HEK293T (cell line): ENCODE data around the gene RGL1.

ENCODE experiments used
- CTCF ChIA-PET: fragments of 350-600 bp; formaldehyde crosslinking; extraction: SDS; loops from one replicate; lab custom pipeline; 2021; ENCODE audit warnings: antibody characterized with exemption, inconsistent platforms; lab: Yijun Ruan, JAX
- POLR2A ChIA-PET: fragments of 350-600 bp; formaldehyde crosslinking; extraction: SDS; loops from one replicate; lab custom pipeline; 2020; ENCODE audit warnings: antibody characterized with exemption, inconsistent platforms; lab: Yijun Ruan, JAX
- DNase-seq: peaks from one replicate; pipeline ENCODE4 v3.0.0; 2012; ENCODE audit warnings: mixed read lengths; ENCODE audit errors: extremely low spot score
- ARNT ChIP-seq: fragments of 450-650 bp; IDR thresholded peaks from 2 replicates; pipeline ENCODE4 v1.6.1; 2017; ENCODE audit warnings: mild to moderate bottlenecking
- BHLHE40 ChIP-seq: fragments of 450-650 bp; IDR thresholded peaks from 2 replicates; pipeline ENCODE4 v1.6.1; 2016; ENCODE audit warnings: mild to moderate bottlenecking, moderate library complexity, borderline replicate concordance
- CTBP1 ChIP-seq: fragments of 450-650 bp; IDR thresholded peaks from 2 replicates; pipeline ENCODE4 v1.6.1; 2016; ENCODE audit warnings: borderline replicate concordance
- ELF4 ChIP-seq: fragments of 450-650 bp; IDR thresholded peaks from 2 replicates; pipeline ENCODE4 v1.6.1; 2017; ENCODE audit warnings: antibody characterized with exemption
- FOXA1 ChIP-seq: fragments of 450-650 bp; IDR thresholded peaks from 2 replicates; pipeline ENCODE4 v1.6.1; 2016; ENCODE audit warnings: mild to moderate bottlenecking
- FOXK2 ChIP-seq: fragments of 450-650 bp; IDR thresholded peaks from 2 replicates; pipeline ENCODE4 v1.6.1; 2016; ENCODE audit warnings: mild to moderate bottlenecking
- FOXM1 ChIP-seq: fragments of 450-650 bp; IDR thresholded peaks from 2 replicates; pipeline ENCODE4 v1.6.1; 2017; ENCODE audit warnings: mild to moderate bottlenecking, borderline replicate concordance
- HDGF ChIP-seq: fragments of 450-650 bp; IDR thresholded peaks from 2 replicates; pipeline ENCODE4 v1.6.1; 2017; ENCODE audit warnings: antibody characterized with exemption, borderline replicate concordance
- L3MBTL2 ChIP-seq: fragments of 450-650 bp; conservative IDR thresholded peaks from 2 replicates; pipeline ENCODE4 v1.6.1; 2016; ENCODE audit warnings: mild to moderate bottlenecking
- LEF1 ChIP-seq: fragments of 450-650 bp; IDR thresholded peaks from 2 replicates; pipeline ENCODE4 v1.6.1; 2017; ENCODE audit warnings: mild to moderate bottlenecking, borderline replicate concordance
- NFRKB ChIP-seq: fragments of 450-650 bp; IDR thresholded peaks from 2 replicates; pipeline ENCODE4 v1.6.1; 2016; ENCODE audit warnings: mild to moderate bottlenecking, moderate library complexity
- SP1 ChIP-seq: fragments of 450-650 bp; IDR thresholded peaks from 2 replicates; pipeline ENCODE4 v1.6.1; 2017
- SUZ12 ChIP-seq: fragments of 450-650 bp; IDR thresholded peaks from 2 replicates; pipeline ENCODE4 v1.6.1; 2016; ENCODE audit warnings: mild to moderate bottlenecking
- TARDBP ChIP-seq: fragments of 450-650 bp; IDR thresholded peaks from 2 replicates; pipeline ENCODE4 v1.6.1; 2016
- ZNF384 ChIP-seq: fragments of 450-650 bp; IDR thresholded peaks from 2 replicates; pipeline ENCODE4 v1.6.1; 2016
- TF ChIP-seq, protein P1 (sequence below): fragments of 450-650 bp; IDR thresholded peaks from 2 replicates; pipeline ENCODE4 v1.6.1; 2016

The RGL1 gene

DNA sequence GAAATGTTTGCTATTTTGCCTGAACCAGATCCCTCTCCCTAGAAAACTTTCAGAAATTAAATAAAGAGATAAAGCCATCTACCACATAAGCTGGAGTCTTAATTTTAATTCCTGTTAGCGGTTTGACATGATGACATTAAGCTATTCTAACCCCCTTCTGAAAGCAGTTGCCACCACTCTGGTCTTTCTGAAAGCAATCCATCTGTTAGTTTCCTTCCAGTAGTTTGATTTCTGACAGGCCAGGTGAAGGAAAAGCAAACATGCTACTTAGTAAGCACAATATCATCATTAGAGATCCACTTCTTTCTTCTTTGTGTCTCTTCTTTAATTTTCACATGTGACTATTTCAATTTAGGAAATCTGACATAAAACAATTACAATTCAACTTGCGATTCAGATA lies 39.9 kb downstream of the RGL1 start:
- no peak for DNase-seq

DNA sequence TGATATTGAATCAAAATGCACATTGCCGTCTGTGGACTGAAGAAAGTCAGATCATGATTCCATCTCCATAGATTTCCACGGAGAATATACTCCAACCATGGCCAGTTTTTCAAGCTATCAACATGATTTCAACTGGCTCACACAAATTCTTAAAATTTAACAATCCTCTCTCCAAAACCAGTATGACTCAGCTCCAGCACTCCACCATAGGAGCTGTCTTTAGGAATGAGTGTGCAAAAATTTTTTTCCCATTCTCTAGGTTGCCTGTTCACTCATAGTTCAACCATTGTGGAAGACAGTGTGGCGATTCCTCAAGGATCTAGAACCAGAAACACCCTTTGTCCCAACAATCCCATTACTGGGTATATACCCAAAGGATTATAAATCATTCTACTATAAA lies 40.8 kb downstream of the RGL1 start:
- POLR2A ChIA-PET = no interaction called here
- TF ChIP-seq L3MBTL2 (no peak), BHLHE40 (no peak), ZNF384 (no peak), FOXM1 (no peak), SUZ12 (no peak), ELF4 (no peak)
- TF ChIP-seq, protein P1, sequence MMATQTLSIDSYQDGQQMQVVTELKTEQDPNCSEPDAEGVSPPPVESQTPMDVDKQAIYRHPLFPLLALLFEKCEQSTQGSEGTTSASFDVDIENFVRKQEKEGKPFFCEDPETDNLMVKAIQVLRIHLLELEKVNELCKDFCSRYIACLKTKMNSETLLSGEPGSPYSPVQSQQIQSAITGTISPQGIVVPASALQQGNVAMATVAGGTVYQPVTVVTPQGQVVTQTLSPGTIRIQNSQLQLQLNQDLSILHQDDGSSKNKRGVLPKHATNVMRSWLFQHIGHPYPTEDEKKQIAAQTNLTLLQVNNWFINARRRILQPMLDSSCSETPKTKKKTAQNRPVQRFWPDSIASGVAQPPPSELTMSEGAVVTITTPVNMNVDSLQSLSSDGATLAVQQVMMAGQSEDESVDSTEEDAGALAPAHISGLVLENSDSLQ = no peak
- CTCF ChIA-PET = no interaction called here
- no peak for DNase-seq

More for the DNA sequence above, 39.9 kb downstream of the RGL1 start:
- ChIA-PET CTCF (no interaction called here), POLR2A (interaction anchor here (1.2 kb wide), 1 partner anchor 27 kb away, joined by 3 read pairs; no protein-coding TSS in a partner anchor)
- TF ChIP-seq SUZ12 (no peak), TARDBP (no peak), ARNT (no peak)

DNA sequence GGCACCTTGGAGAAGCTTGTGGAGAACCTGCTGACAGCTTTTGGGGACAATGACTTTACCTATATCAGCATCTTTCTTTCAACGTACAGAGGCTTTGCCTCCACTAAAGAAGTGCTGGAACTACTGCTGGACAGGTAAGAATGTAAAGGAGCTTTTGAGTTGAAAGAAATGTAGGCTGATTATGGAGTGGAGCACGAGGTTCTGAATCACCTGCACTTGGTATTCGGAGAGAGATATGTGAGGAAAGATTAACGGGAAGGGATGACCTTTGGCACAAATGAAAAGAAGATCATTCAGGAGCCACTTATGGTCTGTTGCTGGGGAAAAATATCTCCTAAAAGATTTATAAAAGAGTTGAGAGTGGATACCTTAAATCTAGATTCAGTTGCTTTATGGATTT lies 42.7 kb downstream of the RGL1 start:
- TF ChIP-seq FOXK2 (no peak), SP1 (no peak), FOXA1 (no peak), NFRKB (no peak), TARDBP (no peak)
- TF ChIP-seq, protein P1 = no peak
- CTCF ChIA-PET = no interaction called here

DNA sequence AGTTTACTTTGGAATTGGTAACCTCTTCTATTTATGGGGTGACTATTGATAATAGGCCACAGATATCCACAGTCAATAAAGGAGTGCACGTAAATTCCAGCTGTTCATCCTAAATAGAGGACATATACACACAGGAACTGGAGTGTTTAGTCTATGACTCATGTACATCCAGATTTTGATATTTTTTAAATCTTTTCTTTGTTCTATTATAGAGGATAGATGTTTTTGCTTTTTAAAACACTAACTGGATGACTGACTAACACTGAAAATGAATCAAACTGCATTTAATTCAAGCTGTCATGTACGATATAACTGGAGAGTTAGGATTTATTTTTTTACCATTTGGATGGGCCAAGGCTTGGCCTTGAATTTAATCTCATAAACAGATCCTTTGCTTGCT lies 45.9 kb downstream of the RGL1 start:
- DNase-seq = no peak
- CTCF ChIA-PET = no interaction called here
- TF ChIP-seq SP1 (no peak), HDGF (no peak), FOXK2 (no peak), ELF4 (no peak), ARNT (no peak), ZNF384 (no peak), BHLHE40 (no peak), CTBP1 (no peak), TARDBP (no peak), SUZ12 (no peak)
- TF ChIP-seq, protein P1 = no peak
- POLR2A ChIA-PET = no interaction called here

More for the DNA sequence above, 42.7 kb downstream of the RGL1 start:
- no peak for DNase-seq
- POLR2A ChIA-PET = no interaction called here

DNA sequence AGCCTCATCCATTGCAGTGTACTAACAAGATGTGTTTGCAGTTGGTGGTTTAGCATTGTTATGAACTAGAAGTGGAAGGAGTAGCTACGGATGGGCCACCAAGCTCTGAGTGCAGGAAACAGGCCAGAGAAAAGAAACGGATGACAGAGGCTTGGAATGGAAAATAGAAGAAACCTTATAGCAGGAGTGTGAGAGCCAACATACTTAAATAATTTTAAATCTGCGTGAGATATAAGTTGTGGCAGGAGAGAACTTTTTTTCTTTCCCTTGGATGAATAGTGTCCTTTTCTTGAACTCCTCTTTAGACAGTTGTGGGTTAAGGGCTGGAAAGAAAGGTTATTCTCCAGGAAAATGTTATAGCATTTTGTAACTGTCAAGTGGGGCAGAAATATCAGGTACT lies 54.2 kb downstream of the RGL1 start:
- no peak for TF ChIP-seq SUZ12
- no peak for TF ChIP-seq ARNT
- TF ChIP-seq LEF1 = no peak
- no peak for TF ChIP-seq HDGF
- no peak for TF ChIP-seq NFRKB
- ChIA-PET POLR2A (no interaction called here), CTCF (interaction anchor here (0.6 to 1.6 kb wide), 2 partner anchors 16 to 195 kb away, joined by 3 to 4 read pairs; no protein-coding TSS in a partner anchor)
- DNase-seq = no peak

DNA sequence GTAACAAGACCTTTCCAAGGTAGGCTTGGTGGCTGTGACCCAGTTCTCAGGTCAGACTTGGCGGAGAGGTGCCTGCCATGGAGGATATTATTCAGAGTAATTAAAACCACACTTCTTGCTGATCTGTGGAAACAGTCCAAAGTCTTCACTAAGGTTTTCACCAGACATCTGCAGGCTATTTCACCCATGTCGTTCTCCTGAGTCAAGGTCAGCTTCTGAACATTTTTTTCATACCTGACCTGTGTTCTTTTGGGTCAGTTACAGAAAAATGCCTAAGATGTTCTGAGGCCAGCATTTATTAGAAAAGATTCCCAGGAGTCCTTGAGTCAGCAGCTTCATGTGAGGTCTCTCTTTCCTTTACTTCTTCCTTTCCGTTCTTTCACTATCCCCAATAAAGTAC lies 54.9 kb downstream of the RGL1 start:
- ChIA-PET CTCF (no interaction called here), POLR2A (no interaction called here)
- no peak for TF ChIP-seq SP1
- no peak for TF ChIP-seq NFRKB
- no peak for TF ChIP-seq BHLHE40
- TF ChIP-seq CTBP1 = no peak
- no peak for TF ChIP-seq ELF4
- no peak for TF ChIP-seq FOXM1
- no peak for TF ChIP-seq HDGF
- no peak for TF ChIP-seq L3MBTL2
- no peak for TF ChIP-seq SUZ12
- TF ChIP-seq, protein P1 = no peak
- TF ChIP-seq FOXK2 = no peak
- TF ChIP-seq TARDBP = no peak
- TF ChIP-seq LEF1 = no peak
- TF ChIP-seq FOXA1 = no peak
- no peak for TF ChIP-seq ZNF384
- TF ChIP-seq ARNT = no peak
- DNase-seq = no peak

DNA sequence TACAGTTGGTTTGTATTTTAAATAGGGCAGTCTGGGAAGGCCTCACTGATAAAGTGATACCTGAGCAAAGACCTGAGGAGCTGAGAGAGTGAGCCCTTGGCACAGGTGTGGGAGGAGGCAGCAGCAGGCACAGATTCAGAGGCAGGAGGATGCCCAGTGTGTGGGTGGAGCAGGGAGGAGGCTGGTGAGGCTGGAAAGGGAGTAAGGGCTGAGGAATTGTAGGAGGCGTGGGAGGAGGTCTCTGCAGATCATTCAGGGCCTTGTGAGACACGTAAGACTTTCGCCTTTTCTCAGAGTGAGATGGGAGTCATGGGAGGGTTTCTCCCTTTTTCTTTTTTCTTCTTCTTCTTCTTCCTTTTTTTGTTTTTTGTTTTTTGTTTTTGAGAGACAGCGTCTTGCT lies 58.0 kb downstream of the RGL1 start:
- ChIA-PET CTCF (no interaction called here), POLR2A (no interaction called here)
- TF ChIP-seq ELF4 (no peak), SP1 (no peak), FOXM1 (no peak), TARDBP (no peak), SUZ12 (no peak), FOXK2 (no peak), FOXA1 (no peak), NFRKB (no peak), ZNF384 (no peak), HDGF (no peak), ARNT (no peak), L3MBTL2 (no peak), LEF1 (no peak)
- TF ChIP-seq, protein P1 = no peak
- no peak for DNase-seq
